ENCODE results near the gene CHRNE.

The CHRNE gene

DNA sequence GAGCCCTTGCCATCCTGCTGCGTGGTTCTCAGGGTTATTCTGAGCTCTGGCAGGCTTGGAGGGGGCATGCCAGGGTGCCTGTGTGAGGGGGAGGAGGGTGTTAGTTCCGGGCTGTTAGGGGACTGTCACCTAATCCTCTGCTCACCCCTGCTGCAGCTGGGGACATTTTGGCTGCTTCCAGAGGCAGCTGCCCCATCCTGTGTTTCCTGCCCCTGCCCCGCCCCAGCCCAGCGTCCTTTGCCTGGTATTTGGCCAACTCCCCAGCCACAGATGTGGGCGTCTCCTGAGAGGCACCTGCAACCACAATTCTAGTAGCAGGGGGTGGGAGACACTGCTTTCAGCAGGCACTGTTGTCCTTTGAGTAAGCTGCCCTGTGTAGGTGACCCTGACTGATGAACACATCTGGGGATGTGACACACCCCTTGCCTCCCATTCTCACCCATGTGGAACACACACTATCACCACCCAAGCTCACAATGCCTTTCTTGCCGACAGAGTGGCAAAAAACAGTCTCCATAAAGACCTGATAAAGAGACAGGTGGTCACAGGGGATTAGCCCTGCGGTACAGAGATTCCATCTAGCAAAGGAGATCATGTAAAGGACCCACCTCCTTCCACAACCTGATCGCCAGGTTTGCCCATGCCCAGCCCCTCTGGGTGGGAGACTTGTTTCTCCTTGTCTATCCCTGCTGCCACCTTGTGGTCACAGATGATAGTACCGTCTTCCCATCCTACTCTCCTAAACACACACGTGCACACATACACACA lies at the start of gene CHRNE:
TSS of gene CHRNE (minus strand) at position 48 of the 768 bp plus-strand sequence. CDS start at position 13, 35 bp downstream.
- DNase-seq (ENCODE audit: low spot score), result peak; percentile 86

- no peak for DNase-seq (ENCODE audit: low spot score)
Observed at GRCh38 chr17:4951486-4951885, 48.6 kb upstream of the CHRNE start.

DNA sequence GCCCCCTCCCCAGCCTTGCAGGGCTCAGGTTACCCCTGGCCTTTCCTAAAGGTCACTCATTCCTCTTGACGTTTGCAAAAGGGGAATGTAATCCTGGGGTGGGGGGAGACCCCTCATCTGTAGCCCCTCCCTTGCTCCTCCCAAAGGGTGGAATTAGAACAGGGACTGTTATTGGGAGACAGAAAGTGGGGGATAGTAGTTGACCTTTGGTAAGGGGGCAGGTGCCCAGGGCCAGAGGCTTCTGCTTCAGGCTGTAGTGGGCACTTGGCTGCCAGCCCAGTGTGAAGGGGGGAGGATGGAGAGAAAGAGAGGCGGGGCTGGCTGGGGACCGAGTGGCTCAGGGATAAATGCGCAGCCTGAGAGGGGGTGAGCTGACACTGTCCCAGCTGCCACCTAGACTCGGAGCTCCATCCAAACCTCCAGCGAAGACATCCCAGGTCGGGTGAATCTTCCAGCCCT lies 47.9 kb upstream of the CHRNE start, which contains the start of gene ENO3:
TSS of gene ENO3 (plus strand) at position 374 of the 459 bp plus-strand sequence. CDS start 711 bp downstream, outside the sequence.
- DNase-seq (ENCODE audit: low spot score), result no peak

DNA sequence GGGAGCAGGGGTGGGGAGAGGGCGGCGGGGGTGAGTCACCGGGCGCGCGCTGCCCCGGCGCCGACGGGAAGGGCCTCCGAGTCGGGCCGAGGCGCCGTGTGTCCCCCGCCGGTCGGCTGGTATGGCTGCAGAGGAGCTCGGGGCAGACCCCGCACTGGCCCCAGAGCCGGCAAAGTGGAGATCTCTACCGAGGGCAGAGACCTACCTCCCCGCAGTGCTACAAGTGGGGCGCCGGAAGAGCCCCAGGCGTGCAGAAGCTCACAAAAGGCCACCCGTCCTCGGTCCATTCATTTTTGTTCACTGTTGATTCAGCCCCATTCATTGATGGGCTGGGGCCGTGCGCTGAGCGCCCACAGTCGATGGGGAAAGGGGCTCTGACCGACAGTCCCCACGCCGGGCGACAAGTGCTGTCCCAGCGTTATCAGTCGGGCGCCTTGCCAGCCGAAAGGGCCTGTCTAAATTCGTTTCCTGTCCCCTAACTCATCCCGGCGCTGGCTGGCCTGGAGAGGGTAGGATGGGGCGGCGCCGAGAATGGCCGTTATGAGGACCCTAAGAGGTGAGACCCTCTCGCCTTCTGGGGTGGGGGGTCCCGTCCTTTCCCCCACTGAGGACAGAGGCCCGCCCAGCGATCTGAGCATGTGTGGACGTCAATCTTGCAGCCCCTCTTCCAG lies 47.3 kb upstream of the CHRNE start:
- peak; percentile 54 for DNase-seq (ENCODE audit: low spot score)

GRCh38 chr17:4949321-4950074 lies 46.6 kb upstream of the CHRNE start:
- peak; percentile 73 for DNase-seq (ENCODE audit: low spot score)

DNA sequence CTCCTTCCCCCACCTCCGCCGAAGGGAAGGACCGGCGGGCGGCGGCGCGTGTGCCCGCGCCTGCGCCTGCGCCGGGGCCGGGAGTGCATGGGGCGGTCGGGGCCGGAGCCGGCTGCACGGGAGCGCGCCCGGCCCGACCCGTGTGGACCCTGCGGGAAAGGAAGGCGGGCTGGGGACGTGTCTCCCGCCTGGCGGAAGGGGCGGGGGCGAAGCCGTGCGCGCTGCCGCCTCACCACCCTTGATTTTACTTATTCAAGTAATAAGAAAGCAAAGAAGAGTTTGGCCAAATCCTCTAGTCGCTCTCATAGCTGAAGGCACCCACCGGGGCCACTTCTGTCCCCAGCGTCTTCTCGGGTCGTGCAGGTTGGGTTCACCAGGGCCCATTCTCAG lies 46.0 kb upstream of the CHRNE start:
- DNase-seq (ENCODE audit: low spot score), result peak; percentile 60

GRCh38 chr17:4948166-4948930 lies 45.5 kb upstream of the CHRNE start, which contains the start of gene PFN1:
Gene PFN1, minus strand, starts transcription at chr17:4948530. Its CDS starts 136 bp downstream, at chr17:4948394.
- DNase-seq (ENCODE audit: low spot score), result peak; percentile 78

DNA sequence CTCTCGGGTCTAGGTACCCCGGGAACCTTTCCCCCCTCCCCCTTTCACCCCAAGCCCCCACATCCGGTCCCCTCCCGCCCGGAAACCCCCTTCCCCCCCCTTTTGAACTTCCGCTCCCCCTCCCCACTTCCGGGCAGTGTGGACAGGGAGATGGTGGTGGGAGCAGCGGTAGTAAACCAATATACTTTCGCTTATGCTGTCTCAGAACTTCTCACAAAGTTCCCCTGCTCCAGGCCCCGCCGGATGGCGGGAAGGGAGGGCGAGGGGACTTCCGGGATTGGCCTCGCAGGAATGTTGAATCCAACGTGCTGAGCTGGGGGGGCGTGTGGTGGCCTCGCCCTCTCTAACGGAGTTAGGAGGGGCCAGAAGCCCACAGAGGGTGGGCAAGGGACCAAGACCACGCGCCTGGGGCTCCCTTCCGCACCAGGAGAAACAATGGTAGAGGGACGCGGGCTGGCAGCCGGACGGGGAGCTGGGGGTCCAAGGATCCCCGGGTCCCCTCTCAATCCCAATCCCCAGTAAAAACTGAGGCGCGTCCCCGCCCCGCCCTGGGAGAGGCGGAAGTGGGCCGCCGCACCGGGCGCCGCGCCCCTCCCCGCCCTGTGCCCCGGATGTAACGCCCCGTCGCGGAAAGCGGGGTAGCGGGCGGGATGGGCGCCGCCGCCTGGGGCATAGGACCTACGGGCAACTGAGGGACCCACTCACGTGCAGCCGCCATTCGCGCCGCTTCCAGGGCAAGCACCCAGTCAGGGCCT lies 44.7 kb upstream of the CHRNE start:
- DNase-seq (ENCODE audit: low spot score), result peak; percentile 63

- DNase-seq (ENCODE audit: low spot score), result no peak
Observed at GRCh38 chr17:4947010-4947410, 44.1 kb upstream of the CHRNE start.

GRCh38 chr17:4946312-4946976 lies 43.5 kb upstream of the CHRNE start:
- no peak for DNase-seq (ENCODE audit: low spot score)

- DNase-seq (ENCODE audit: low spot score), result no peak
Observed at GRCh38 chr17:4945944-4946280, 43.0 kb upstream of the CHRNE start.

DNA sequence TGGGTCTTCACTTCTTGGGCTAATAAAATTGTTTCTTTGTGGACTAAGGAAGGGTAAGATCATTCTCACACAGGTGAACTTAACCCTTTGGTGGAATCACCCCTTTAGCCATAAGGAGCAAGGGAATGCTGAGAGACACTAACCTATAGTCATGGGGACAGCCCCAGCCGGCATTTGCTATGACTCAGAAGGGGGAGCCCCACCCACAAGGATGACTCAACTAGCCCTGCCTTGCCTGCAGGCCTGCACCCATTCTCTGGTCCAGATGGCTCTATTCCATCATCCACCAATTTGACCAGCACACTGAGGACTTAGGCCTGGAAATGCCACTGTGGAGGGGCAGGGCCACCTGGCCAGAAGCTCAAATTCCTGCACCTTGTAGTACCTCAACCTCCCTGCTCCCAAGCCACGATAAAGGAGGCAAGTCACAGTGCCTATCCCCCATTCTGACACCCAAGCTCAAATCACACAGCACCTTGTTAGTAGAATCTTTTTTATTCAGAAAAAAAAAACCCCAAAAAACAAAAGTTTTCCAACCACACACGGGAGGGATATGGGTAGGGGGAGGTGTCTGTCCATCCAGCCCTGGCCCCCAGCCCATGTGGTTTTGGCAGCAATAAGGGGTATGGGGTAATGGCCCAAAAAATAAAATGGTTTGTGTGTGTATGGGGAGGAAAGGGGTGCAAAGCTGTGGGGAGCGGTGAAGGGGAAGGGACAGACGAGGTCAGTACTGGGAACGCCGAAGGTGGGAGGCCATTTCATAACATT lies 42.5 kb upstream of the CHRNE start:
- peak; percentile 92 for DNase-seq (ENCODE audit: low spot score)

GRCh38 chr17:4944554-4945175 lies 41.8 kb upstream of the CHRNE start:
- DNase-seq (ENCODE audit: low spot score), result no peak

DNA sequence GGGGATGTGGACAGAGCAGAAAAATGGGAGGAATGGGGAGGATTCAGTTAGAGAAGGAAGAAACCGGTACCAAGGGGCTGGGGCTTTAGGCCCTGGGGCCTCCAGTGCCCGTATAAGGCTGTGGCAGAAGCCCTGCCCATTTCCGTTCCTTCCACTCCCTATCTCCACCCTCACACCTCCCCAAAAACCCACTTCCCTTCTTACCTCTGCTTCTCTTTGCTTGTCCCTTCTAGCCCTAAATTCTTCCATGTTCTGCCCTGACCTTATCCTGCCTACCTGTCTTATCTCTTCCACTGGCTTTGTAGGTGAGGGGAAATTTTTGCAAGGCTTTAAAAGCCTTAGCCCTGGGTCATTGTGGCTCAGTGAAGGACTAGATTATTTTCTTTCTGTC lies 41.3 kb upstream of the CHRNE start:
- peak; percentile 34 for DNase-seq (ENCODE audit: low spot score)

DNA sequence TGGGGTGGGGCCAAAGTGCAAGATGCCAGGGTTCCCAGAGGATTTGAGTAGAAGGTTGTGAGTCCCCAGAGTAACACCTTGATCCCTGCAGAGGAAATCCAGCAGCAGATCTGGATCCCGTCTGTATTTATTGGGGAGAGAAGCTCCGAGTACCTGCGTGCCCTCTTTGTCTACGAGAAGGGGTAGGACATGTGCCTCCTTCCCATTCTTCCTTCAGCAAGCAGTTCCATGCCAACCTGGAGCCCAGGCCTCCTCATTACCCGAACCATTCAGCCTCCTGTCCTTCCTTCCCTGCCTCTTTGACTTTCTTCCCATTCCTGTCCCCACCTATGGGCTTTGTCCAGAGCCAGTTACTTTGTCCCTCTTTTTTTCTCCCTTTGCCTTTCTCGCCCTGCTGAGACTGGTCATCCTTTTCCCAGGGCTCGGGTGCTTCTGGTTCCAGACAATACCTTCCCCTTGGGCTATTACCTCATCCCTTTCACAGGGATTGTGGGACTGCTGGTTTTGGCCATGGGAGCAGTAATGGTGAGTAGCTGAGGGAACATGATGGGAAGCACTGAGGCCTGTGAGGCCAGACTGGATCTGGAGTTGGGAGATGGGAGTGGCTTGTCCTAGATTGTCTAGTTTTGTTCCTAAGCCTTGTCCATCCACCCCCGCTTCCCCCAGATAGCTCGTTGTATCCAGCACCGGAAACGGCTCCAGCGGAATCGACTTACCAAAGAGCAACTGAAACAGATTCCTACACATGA lies 40.0 kb upstream of the CHRNE start:
- no peak for DNase-seq (ENCODE audit: low spot score)

DNA sequence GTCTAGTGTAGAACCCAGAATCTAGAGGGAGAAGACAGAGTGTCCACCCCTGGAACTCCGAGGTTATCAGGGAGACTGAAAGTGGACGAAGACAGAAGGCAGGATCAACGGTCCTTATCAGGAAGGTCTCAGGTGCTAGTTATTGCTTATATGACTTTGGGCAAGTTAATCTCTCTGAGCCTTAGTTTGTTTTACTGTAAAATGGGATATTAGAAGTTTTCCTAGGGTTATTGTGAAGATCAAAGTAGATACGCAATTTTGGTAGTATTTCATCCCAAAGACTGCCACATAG lies 38.4 kb upstream of the CHRNE start:
- DNase-seq (ENCODE audit: low spot score), result peak; percentile 34

DNA sequence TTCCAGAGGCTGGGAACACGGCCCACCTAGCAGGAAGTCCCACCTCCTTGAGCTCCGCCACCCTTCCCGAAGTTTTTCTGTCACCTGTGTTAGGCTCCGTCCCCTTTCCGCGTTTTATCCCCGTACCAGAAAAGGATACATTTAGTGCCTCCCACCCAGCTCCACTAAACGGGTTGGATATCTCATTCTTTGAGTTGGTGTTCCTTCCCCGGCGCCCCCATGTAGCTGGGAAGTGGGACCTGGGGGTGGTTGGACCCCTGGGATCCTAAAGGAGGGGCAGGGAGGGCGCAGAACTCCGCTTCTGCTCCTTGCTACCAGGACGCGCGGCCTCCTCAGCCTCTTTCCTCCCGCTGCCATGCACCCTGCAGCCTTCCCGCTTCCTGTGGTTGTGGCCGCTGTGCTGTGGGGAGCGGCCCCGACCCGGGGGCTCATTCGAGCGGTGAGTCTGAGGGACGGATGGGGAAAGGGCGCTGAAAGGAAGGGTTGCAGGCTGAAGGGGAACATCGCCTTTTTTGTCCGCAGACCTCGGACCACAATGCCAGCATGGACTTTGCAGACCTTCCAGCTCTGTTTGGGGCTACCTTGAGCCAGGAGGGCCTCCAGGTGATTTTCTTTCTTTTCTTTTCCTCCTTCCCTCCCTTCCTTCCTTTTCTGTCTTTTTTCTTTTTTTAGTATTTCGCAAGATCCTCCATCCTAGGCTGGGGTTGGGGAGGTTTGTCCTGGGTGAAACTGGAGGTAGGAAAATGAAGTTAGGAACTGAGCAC lies 37.8 kb upstream of the CHRNE start:
- DNase-seq (ENCODE audit: low spot score), result no peak
